Fibroblast of lung (primary cell): ENCODE measurements around the gene POT1. TPM values are rescaled to one million over a fixed set of nuclear protein-coding genes. Genes with fewer than 3 reads are reported as not detected.
"Not testable (repeated sequence)": the region's sequence is repeated elsewhere in the genome, so short reads cannot be mapped to it uniquely, and the experiment has no call there.

Experiments used
- DNase-seq, 2 donors: peaks; one replicate each; pipeline versions ENCODE4 v3.0.0 to v3.0.0-alpha.2; 2010; ENCODE audit warnings: low read depth in 2 of 2
- H2AFZ ChIP-seq: 2 replicates; pipeline ENCODE4 v1.5.1; 2012; ENCODE audit warnings: low read length, control low read depth, inconsistent platforms
- H3K27ac ChIP-seq: 2 replicates; pipeline ENCODE4 v1.5.1; 2011; ENCODE audit warnings: low read length, control low read depth; ENCODE audit not compliant: insufficient read depth
- H3K27me3 ChIP-seq: 2 replicates; pipeline ENCODE4 v1.5.1; 2011; ENCODE audit warnings: mild to moderate bottlenecking, low read length; ENCODE audit not compliant: control insufficient read depth, insufficient read depth
- H3K36me3 ChIP-seq: 2 replicates; pipeline ENCODE4 v1.5.1; 2011; ENCODE audit warnings: low read length; ENCODE audit not compliant: control insufficient read depth, insufficient read depth
- H3K4me1 ChIP-seq: 2 replicates; pipeline ENCODE4 v1.5.1; 2011; ENCODE audit warnings: low read length; ENCODE audit not compliant: control insufficient read depth, insufficient read depth; ENCODE audit errors: extremely low read depth
- H3K4me2 ChIP-seq: 2 replicates; pipeline ENCODE4 v1.5.1; 2011; ENCODE audit warnings: low read length, control low read depth; ENCODE audit not compliant: insufficient read depth; ENCODE audit errors: extremely low read depth
- H3K4me3 ChIP-seq, 4 experiments: fragments of 200-600 bp in 1 of 4; sonication (generic) in 1 of 4; replicated peaks in 1 of 4; 2 replicates each; pipeline ENCODE4 v1.5.1; 2011 to 2016; ENCODE audit warnings: low read length in 4 of 4, low read depth in 3 of 4, mild to moderate bottlenecking in 3 of 4, control low read depth in 2 of 4, inconsistent platforms in 1 of 4, mixed read lengths in 1 of 4; ENCODE audit not compliant: insufficient read depth in 1 of 4; ENCODE audit errors: control extremely low read depth in 1 of 4
- H3K79me2 ChIP-seq: 2 replicates; pipeline ENCODE4 v1.5.1; 2012; ENCODE audit warnings: mild to moderate bottlenecking, low read length, inconsistent platforms; ENCODE audit not compliant: control insufficient read depth, insufficient read depth
- H3K9ac ChIP-seq: 2 replicates; pipeline ENCODE4 v1.5.1; 2011; ENCODE audit warnings: mild to moderate bottlenecking, low read length, control low read depth; ENCODE audit not compliant: insufficient read depth
- H3K9me3 ChIP-seq: 2 replicates; pipeline ENCODE4 v1.5.1; 2012; ENCODE audit warnings: low read depth, low read length; ENCODE audit not compliant: control insufficient read depth, insufficient read depth
- H4K20me1 ChIP-seq: 2 replicates; pipeline ENCODE4 v1.5.1; 2011; ENCODE audit warnings: low read length; ENCODE audit not compliant: control insufficient read depth, insufficient read depth; ENCODE audit errors: extremely low read depth
- EZH2 ChIP-seq: IDR thresholded peaks from 2 replicates; pipeline ENCODE4 v1.5.1; 2012; ENCODE audit warnings: low read length, control low read depth, mild to moderate bottlenecking; ENCODE audit errors: missing control alignments
- polyA plus RNA-seq, 2 donors: library from polyadenylated mRNA; depleted of rRNA in 1 of 2; stranded (reverse) in 1 of 2; unstranded in 1 of 2; fragments of >200 nt; gene quantifications; 2 replicates each; pipeline ENCODE4 v1.2.1, GENCODE V29; 2011 to 2012; ENCODE audit warnings: missing spikeins in 1 of 2
- total RNA-seq: library from RNA; depleted of rRNA; stranded (reverse); fragments of >200 nt; gene quantifications from 2 replicates; pipeline ENCODE4 v1.2.1, GENCODE V29; 2014
- TF ChIP-seq, protein P1 (sequence below), 2 donors: IDR thresholded peaks in 1 of 2; conservative IDR thresholded peaks in 1 of 2; 1 replicate in 1 of 2; 2 replicates in 1 of 2; pipeline ENCODE4 v1.5.1; 2011 to 2012; ENCODE audit warnings: low read length in 2 of 2, control low read depth in 1 of 2, inconsistent platforms in 1 of 2, low read depth in 1 of 2, mild to moderate bottlenecking in 1 of 2

Gene POT1
- total and polyA plus RNA-seq, 2 donors (not counting 1 experiment from before 2014, with no cell fraction given), result 25.1 to 49.5 TPM

DNA sequence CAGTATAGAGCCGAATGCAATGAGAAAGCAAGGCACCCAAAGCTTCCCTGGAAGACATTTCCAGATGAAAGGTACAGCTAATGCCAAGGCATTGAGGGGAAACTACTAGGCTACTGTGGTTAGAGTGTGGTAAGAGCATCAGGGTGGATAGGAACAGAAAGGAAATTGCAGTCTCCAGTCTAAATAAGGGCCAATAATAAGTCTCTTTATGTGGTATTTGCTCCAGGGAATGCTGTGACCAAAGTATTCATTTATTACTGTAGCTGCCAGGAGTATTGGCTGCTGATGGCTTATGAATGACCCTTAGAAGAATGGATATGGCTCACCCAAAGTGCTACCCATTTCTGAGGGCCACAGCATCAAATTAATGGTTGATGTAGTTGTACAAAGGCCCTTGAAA is 30.1 kb upstream of the POT1 start:
- H3K79me2 ChIP-seq, result no peaks in the 10 kb centered on the region
- H2AFZ ChIP-seq, result no peak overlapping the region
- H3K9ac ChIP-seq, result no peak overlapping the region
- no peaks in the 10 kb centered on the region for H3K9me3 ChIP-seq
- no peak overlapping the region for H3K27ac ChIP-seq
- no peaks in the 10 kb centered on the region for H4K20me1 ChIP-seq
- TF ChIP-seq EZH2, result no peak
- TF ChIP-seq, protein P1, sequence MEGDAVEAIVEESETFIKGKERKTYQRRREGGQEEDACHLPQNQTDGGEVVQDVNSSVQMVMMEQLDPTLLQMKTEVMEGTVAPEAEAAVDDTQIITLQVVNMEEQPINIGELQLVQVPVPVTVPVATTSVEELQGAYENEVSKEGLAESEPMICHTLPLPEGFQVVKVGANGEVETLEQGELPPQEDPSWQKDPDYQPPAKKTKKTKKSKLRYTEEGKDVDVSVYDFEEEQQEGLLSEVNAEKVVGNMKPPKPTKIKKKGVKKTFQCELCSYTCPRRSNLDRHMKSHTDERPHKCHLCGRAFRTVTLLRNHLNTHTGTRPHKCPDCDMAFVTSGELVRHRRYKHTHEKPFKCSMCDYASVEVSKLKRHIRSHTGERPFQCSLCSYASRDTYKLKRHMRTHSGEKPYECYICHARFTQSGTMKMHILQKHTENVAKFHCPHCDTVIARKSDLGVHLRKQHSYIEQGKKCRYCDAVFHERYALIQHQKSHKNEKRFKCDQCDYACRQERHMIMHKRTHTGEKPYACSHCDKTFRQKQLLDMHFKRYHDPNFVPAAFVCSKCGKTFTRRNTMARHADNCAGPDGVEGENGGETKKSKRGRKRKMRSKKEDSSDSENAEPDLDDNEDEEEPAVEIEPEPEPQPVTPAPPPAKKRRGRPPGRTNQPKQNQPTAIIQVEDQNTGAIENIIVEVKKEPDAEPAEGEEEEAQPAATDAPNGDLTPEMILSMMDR (conservative IDR thresholded peaks at IDR 0.05 in 1 of 2, IDR thresholded peaks at IDR 0.05 in 1 of 2; ENCODE audit: low read depth in 1 of 2, low read length in 2 of 2), result no peak
- H3K4me3 ChIP-seq, result no peak overlapping the region
- H3K27me3 ChIP-seq, result no peaks in the 10 kb centered on the region
- no peaks in the 10 kb centered on the region for H3K4me1 ChIP-seq
- DNase-seq, result peak in 1 of 2 donors; percentile 72
- no peak overlapping the region for H3K4me2 ChIP-seq
- H3K36me3 ChIP-seq, result no peaks in the 10 kb centered on the region

DNA sequence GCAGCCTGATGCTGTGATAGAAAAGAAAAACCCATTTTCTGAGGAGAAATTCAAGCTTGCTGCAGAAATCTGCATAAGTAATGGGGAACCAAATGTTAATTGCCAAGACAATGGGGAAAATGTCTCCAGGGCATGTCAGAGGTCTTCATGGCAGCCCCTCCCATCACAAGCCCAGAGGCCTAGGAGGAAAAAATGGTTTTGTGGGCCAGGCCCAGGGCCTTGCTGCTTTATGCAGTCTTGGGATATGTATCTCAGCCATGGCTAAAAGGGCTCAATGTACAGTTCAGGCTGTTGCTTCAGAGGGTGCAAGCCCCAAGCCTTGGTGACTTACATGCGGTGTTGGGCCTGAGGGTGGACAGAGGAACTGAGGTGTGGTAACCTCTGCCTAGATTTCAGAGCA is 28.3 kb upstream of the POT1 start:
- H3K4me3 ChIP-seq, H4K20me1 ChIP-seq: not testable (repeated sequence)

DNA sequence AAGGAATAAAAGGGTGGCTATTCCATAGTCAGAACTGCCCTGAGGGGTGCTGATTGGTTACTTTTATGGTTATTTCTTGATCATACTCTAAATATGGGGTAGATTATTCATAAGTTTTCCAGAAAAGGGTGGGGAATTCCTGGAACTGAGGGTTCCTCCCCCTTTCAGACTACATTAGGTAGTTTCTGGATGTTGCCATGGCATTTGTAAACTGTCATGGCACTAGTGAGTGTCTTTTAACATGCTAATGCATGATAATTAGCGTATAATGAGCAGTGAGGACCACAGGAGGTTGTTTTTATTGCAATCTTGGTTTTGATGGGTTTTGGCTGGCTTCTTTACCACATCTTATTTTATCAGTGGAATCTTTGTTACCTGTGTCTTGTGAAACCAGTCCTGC is 26.5 kb upstream of the POT1 start:
- Histone ChIP-seq H3K4me2 (no peak overlapping the region), H3K4me3 (no peak overlapping the region), H3K9ac (no peak overlapping the region), H3K36me3 (no peaks in the 10 kb centered on the region), H4K20me1 (no peaks in the 10 kb centered on the region), H3K9me3 (no peaks in the 10 kb centered on the region), H3K27ac (no peak overlapping the region), H3K4me1 (no peaks in the 10 kb centered on the region), H3K27me3 (no peaks in the 10 kb centered on the region), H2AFZ (no peak overlapping the region), H3K79me2 (no peaks in the 10 kb centered on the region)
- TF ChIP-seq EZH2, result no peak
- TF ChIP-seq, protein P1 (conservative IDR thresholded peaks at IDR 0.05 in 1 of 2, IDR thresholded peaks at IDR 0.05 in 1 of 2; ENCODE audit: low read depth in 1 of 2, low read length in 2 of 2), result no peak
- peak in 1 of 2 donors; percentile 17 for DNase-seq

More for the DNA sequence above, 28.3 kb upstream of the POT1 start:
- not testable (repeated sequence) for H2AFZ ChIP-seq, H3K27ac ChIP-seq, H3K4me2 ChIP-seq, H3K27me3 ChIP-seq, H3K79me2 ChIP-seq, H3K4me1 ChIP-seq, H3K9ac ChIP-seq, H3K36me3 ChIP-seq, H3K9me3 ChIP-seq, DNase-seq
